Transverse colon (tissue), 4 donors: ENCODE results near the gene VPS11.

Experiments
- CTCF ChIP-seq, 5 experiments: fragments of 200-600 bp in 3 of 5; fragments of 450-650 bp in 2 of 5; sonication (generic) in 3 of 5; IDR thresholded peaks; 1 replicate in 2 of 5; 2 replicates in 3 of 5; pipeline ENCODE4 v1.5.1; 2016 to 2017; ENCODE audit warnings: antibody characterized with exemption in 5 of 5, inconsistent platforms in 3 of 5, mild to moderate bottlenecking in 2 of 5, moderate library complexity in 1 of 5
- POLR2AphosphoS5 ChIP-seq, 3 donors: sonication (generic); formaldehyde crosslinking; IDR thresholded peaks; one replicate each; pipeline ENCODE4 v1.6.1; 2016; ENCODE audit warnings: antibody characterized with exemption in 3 of 3

GRCh38 chr11:119092880-119093842, 25.5 kb downstream of the VPS11 start:
- TF ChIP-seq POLR2AphosphoS5 (IDR thresholded peaks at IDR 0.05) (no peak), CTCF (IDR thresholded peaks at IDR 0.05) (no peak)
